Stimulated activated CD4-positive, alpha-beta T cell treated with anti-CD3 and anti-CD28 coated beads, Interleukin-2, amount 100 ng/mL, for 48 hours (primary cell): Measurements from ENCODE around the gene IL18.
"Not testable (repeated sequence)": the region's sequence is repeated elsewhere in the genome, so short reads cannot be mapped to it uniquely, and the experiment has no call there.

Experiments used
- DNase-seq, 2 donors: peaks; one replicate each; pipeline ENCODE4 v3.0.0-alpha.2; 2020

Gene IL18

DNA sequence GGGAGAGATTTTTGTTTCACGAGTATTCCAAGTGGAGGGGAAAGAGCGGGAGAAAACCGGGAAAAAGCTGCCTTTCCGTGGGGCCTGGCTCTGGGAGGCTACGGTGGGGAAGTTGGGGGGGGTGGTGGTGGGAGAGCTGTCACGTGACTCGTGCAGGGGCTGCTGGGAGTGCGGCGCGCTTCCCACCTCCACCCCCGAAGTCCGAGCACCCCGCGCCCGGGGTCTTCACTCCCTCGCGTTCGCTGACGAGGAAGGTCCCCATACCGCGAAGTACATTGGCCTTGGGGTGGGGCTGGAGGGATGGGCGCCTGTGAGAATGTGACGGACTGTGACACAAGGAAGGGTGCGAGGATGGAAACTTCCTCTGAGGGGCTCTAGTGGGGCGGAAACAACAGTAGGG, 3.3 kb upstream of the IL18 start, which contains the start of gene TEX12:
Gene TEX12 (plus strand): TSS at position 228 of the 400 bp plus-strand sequence. CDS start 1,897 bp downstream, outside the sequence.
- no peak for DNase-seq

DNA sequence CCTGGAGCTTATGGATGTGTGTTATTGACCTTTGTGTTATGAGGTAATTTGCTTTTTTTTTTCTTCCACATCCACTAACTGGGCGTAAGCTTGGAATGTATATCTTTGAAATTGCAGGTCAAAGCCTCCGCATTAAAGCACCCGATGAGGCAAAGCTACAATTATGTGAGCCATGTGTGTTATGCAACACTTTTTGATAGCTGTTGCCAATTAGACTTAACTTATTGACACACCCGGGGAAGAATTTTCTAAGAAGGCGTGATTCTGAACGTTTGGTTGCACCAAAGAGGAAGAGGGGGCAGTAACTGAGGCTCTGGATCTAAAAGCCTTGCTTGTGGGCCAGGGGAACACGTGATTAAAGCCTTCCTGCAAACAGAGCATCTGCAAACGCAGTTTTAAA, 2.7 kb upstream of the IL18 start:
- no peak for DNase-seq

DNA sequence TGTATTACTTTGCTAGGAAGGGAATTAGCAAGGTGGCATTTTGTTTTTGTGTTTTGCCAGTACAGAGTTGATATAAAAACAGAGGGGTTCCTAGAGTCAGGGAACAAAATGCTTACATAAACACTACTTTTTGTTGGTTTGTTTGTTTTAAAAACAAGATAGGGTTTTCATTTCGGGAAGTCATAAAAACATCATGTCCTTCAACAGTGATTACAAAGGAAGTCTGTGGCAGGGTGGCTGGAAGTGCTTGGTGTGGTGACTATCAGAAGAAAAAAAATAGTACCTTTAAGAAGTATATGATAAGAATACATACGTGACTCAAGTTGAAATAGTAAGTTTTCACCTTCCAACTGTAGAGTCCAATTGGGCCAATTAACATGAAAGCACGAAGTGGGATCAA, 1.2 kb upstream of the IL18 start:
- DNase-seq: no peak

DNA sequence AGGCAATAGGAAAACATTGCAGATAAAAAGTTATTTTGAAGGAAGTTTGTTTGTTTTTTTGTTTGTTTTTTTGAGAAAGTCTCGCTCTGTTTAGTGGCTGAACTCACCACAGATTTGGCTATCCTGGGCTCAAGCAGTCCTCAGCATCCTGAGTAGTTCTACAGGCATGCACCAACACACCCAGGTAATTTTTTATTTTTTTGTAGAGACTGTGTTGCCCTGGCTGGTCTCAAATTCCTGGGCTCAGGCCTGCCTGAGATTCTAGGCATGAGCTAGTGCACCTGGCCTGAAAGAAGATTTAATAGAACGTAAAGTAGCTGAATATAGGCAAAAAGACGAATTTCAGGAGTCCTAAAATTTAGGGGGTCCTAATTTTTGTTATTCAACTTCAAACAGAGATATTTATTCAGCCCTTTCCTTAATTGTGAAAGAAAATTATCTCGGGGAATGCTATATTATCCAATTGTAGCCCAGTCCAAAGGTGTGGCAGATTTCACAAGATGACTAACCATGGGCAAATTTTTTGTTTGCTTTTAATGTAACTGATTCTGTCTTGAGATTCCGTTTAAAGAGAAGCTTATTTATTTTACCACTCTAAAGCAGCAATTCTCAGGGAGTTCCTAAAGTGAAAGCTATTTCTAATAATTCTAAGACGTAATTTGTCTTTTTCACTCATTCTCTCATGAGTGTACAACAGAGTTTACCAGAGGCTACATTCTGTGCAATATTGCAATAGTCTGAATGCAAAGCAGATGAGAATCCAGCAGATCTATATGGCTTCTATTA, 940 bp downstream of the IL18 start:
- DNase-seq: no peak

DNA sequence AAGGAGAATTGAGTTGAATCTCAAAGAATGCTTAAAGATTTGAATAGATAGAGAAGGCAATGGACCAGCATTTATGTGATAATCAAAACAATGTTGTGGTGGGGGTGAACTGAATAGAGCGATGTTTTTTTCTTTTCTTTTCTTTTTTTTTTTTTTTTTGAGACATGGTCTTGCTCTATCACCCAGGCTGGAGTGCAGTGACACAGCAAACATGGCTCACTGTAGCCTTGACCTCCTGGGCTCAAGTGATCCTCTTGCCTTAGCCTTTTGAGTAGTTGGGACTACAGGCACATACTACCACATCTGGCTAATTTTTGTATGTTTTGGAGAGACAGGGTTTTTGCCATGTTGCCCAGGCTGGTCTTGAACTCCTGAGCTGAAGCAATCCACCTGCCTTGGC, 1.7 kb downstream of the IL18 start:
- DNase-seq: not testable (repeated sequence)

DNA sequence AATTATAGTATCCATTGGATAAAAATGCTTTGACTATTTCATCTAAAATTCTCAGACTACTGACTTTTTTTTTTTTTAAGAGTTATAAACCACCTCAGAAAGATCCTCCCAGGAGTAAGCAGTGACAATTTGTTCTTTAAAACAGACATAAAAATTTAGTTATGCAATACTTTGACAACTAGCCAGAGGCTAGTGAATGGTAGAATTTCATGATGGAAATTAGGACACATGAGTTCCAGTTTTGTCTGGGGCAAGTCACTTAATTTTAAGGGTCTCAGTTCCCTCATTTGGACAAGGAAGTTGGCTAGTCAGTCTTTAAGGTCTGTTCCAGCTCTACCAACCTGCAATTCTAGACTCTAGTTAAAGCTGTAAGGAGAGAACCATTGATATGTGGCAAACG, 2.9 kb downstream of the IL18 start:
- DNase-seq: no peak

DNA sequence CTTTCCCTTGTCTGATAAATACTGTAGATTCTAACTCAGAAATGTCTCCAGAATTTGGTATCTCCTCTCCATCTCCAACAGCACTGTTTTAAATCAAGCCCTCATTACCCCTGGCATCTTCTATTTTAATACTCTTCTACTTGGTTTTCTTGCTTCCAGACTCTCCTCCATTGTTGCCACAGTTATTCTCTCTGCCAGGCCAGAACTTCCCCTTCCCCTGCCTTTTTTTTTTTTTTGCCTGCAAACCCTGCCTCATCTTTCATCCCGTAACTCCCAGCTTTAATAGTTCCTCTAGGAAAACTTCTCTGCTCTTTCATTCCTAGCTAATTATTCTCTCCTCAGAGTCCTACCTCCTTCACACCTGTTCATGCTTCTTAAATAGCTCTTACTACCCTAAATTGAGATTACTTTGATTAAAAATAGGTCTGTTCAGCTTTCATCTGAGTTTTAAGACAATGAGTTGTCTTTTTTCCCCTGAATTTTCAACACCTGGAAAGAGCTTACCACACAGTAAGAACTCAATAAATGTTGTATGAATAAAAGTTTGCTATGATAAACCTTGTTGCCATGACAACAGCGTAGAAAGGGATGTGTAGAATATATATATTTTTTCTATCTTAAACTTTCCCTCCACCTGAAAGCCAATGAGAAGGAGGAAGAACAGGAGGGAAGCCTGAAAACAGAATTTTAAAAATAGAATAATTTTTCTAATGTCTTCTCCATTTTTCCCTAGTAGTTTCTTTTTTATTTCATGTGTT, 3.6 kb downstream of the IL18 start:
- no peak for DNase-seq

DNA sequence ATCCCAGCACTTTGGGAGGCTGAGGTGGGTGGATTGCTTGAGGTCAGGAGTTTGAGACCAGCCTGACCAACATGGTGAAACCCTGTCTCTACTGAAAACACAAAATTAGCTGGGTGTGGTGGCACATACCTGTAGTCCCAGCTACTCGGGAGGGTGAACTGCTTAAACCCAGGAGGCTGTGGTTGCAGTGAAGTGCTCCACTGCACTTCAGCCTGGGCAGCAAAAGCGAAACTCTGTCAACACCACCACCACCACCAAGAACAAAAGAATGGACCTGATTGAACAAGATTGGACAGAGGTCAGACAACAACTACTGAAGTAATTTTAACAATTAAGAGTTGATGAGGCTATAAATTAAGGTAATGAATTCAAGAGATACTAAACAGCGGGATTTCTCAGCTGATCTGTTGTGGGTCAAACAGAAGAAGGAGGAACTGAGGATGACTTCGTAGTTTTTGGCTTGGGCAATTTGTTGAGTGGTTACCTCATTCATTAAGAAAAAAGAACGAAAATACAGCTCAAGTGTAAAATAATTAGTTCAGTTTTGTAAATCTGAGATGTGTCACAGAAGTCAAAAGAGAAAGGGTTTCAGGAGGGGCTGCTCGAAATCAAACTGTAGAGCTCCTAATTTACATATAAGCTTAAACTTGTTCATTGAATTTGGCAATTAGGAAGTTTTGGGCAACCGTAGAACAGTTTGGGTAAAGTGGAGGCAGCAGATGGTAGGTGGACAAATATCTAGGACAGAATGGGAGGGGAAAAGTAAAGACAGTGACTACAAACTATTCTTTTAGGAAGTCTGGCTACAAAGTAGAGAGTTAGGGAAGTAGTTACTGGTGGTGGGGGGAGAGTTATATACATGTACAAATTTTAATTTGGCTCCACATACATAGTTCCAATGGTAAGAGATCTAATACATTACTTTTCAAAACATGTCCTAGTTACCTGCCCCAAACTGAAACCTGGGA, 4.5 kb downstream of the IL18 start:
- DNase-seq: no peak

DNA sequence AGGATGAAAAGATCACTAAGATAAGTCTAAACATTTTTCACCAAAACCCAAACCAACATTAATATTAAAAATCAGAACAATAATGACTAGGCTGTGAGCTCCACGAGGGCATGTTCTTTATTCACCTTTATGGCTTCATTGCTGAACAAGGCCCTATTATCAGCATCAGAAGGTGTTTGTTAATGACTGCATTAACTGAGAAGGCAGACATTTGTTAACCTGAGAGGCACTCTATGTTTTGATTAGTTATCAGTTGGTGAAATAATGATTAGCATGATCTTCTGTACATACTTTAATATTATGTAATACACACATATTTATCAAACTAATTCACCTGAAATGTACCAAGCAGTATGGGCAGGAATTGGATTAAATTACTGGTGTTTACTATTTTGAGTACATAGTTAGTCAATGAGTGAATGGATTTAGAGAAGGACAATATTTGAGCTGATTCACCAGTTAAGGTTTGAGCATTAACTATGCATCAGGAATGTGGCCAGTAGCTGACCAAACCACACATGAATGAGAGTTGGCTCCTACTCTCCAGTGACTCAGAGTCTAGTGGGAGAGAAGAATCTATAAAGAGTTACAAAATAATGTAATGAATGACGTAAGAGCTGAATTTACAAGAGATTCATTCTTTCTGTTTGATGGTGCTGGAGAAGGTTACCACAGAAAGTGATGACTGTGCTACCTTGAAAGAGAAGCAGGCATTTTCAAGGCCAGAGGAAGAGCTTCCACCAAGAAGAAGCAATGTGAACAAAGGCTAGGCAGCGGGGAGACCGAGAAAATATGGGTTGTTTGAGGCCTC, 6.7 kb downstream of the IL18 start:
- no peak for DNase-seq

DNA sequence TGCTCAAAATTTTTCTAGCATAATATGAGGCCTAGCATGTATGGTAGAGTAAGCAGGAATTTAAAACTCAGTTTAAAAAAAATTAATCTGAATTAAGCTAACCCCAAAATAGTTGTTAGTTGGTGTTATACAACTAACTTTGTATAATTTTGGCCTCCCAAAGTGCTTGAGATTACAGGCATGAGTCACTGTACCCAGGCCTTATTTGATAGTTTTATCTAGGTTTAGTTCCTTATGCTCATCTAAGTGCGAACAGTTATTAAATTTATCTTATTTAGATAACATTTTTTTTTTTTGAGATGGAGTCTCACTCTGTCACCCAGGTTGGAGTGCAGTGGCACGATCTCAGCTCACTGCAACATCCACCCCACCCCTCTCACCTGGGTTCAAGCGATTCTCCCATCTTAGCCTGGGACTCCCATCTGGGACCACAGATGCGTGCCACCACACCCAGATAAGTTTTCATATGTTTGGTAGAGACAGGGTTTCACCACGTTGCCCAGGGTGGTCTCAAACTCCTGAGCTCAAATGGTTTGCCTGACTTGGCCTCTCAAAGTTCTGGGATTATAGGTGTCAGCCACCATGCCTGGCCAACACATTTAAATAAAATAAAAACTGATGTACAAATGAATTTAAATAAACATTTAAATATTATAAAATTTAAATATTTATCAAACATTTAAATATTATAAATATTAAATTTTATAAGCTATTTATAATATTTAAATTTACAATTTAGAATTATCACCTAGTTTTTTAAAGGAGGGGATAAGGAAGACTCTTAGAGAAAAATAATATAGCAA, 7.5 kb downstream of the IL18 start:
- no peak for DNase-seq

DNA sequence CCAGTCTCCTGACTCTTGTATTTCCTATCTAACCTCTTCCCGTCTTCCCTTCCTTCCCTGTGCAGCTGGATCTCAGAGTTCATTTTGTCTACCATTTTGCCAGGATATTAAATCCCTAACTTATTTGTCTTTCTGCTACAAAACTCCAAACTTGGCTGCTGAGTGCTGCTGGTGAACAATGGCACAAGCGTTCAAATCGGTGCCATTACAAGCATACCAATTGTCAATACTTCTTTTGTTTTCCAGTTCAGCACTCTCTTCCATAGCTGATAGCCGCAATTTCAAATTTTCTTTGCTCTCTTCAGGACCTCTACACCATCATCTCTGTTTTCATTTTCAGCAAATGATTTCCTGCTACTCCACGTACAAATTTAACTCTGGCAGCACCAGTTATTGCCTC, 13.4 kb downstream of the IL18 start:
- DNase-seq: no peak

DNA sequence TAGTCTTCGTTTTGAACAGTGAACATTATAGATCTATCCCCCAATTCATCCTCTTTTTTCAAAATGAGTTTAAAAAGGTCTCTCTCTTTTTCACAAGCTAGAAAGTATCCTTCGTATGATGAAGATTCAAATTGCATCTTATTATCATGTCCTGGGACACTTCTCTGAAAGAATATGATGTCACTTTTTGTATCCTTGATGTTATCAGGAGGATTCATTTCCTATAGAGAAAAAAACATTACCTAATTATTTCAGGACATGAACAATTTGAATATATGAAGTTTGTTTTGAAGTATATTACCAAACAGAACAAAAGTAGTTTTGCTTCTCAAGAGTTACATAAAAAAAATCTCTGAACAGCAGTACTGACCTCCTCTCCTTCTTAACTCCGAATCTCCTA, 20.3 kb downstream of the IL18 start:
- no peak for DNase-seq

DNA sequence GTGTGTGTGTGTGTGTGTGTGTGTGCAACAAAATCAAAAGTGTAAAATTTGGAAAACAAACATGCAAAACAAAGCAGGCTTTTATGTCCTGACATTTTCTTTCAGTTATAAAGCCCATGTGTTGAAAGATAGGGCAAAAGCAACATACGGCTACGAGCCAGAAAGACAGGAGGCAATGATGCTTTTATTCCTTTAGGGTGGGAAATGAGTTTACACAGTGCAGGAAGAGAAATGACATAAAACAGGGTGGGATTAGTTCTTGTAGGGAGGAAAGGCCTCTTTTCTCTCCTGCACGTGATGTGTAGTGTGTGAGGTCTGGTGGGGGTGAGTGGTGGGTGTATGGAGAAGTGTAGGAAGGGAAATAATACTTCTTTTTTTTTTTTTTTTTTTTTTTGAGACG, 29.4 kb downstream of the IL18 start:
- no peak for DNase-seq

DNA sequence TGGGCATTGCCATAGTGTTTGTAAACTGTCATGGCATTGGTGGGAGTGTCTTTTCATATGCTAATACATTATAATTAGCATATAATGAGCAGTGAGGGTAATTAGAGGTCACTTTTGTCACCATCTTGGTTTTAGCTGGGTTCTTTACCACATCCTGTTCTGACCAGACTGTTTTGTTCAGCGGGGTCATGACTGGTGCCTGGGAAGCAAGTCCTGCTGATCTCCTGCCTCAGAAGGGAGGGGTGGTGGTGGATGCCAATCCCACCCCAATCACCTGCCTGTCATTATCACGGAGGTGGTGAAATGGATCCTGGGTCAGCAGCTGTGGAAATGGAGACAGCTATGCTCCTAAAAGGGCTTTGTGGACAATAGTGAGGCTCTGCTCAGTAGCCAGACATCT, 31.2 kb downstream of the IL18 start:
- DNase-seq: no peak

DNA sequence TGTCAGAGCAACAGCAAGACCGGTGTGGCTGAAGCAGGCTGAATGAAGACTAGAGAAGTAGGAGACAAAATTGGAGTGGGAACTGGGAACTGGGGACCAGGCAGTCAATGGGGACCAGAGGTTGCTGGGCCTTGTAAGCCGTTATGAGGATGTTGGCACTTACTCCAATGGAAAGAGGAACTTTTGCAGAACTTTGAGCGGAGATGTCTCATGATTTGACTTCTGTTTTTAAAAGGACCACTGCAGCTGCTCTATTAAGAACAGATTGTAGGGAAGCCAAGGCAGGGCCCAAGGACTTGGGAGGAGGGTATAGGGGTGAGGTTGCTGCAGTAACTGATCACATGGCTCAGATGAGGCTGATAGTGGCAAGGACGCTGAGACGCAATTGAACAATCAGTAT, 34.2 kb downstream of the IL18 start:
- no peak for DNase-seq

DNA sequence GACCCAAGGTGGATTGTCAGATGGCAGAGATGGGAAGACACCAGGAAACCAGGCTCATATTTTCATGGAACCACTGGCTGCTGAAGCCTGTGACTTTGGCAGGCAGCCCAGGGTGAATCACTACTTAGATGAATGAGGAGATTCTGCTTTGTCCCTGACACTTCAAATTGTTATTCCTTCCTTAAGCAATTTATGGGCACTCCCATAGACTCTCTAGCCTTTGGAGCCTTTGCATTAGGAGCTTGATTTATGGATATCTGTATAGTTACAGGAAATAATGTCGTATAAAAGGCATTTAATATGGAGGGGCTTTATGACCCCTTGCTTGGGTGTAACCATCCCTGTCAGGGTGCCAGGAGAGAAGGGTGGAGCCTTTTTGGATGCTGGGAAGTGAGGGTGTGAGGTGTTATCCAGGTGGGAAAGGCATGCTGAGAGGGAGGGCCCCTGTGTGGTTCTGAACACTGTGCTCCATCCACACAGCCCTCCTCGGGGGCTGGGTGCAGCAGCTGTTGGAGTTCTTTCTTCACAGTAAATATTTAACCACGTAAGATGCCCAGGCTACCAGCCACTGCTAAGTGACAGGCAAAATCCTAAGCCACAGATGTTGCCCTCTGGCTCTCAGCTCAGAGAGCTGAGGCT, 35.3 kb downstream of the IL18 start:
- DNase-seq: no peak

DNA sequence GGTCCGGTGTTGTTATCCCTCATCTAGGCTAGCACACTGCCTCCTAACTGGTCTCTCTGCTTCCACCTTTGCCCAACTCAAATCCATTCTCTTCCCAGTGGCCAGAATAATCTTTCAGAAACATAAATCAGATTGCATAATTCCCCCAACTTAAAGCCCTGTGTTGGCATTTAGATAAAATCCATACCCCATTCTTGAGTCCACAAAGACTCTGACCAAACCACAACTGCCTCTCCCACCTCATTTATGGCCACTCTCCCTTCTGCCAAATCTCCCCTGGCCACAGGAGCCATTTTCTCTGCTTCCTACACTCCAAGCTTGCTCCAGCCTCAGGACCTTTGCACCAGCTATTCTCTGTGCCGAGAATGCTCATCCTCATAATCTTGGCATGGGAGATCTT, 36.8 kb downstream of the IL18 start:
- DNase-seq: no peak

DNA sequence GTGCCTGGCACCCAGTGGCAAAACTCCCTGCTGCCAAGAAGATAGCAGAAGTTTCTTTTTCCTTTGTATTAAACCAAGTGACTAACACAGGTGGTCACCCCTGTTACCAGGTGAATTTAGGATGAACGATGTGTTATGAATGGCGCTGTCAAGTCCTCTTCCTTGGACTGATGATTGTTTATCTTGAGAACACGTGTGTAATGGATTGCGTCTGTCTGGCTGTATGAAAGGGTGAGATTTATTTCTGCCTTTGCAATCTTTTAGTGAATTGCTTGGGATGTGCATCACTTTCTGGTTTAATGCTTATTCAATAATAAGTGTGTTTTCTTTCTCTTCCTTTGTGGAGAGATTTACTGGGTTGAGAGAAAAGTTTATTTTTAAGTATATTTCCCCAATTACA, 40.8 kb downstream of the IL18 start:
- DNase-seq: no peak

DNA sequence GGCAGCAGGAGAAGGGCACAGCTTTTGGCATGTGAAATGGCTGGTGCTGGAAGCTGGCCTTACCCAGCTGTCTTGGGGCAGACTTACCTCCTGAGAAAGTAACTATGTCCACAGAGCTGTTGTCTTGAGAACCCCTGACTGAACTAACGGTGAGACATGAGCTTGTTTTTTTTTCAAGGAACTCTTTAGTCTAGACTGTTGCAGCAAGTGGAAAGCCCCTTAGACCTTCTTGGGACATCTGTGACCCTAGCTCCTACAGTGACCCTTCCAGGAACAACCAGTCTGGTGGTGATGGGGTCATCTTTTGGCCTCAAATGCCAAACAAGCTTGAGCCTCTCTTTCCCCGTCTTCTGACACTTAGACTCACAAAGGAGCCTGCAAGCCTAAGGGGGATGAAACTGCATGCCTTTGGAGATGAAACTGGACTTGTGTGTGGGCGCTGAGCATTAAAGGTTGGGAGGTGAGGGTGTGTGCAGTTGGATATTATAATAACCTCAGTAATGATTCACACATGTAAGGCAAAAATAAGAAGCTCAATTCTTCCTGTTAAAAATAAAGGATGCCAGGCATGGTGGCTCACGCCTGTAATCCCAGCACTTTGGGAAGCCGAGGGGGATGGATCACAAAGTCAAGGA, 41.8 kb downstream of the IL18 start:
- DNase-seq: no peak

DNA sequence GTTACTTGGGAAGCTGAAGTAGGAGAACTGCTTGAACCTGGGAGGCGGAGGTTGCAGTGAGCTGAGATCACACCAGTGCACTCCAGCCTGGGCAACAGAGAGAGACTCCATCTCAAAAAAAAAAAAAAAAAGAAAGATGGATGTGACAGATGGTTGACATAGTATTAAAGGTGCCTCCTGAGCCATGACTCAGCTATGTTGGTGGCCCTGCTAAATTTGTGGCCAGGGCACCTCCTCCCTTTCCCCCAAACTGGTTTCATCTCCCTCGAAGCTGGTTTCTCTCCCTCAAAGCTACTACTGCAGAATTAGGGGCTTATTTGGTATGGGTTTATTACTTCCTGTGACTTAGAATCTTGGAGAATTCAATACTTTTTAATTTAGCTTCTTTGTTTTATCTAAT, 45.7 kb downstream of the IL18 start:
- DNase-seq: no peak

DNA sequence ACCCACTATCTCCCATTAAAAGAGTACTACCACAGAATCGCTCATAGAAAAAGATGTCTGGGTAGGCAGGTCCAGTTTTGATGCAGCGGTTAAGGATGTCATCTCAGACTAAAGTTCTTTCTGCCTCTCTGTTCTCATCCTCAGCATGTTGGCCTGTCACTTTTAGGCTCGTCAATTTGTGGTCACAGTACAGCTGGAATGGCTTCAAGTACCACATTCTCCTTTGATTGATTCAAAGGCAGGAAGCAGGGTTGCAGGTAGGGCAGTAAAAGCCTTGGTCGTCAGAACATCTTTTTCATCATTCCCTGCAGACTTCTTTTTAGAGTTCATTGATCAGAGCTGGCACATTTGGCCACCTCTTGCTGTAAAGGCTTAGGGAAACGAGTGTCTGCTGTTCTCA, 48.5 kb downstream of the IL18 start:
- DNase-seq: no peak
